ENCODE measurements around the gene GRHPR. TPM values are rescaled to one million over a fixed set of nuclear protein-coding genes. Genes with fewer than 3 reads are reported as not detected.

The GRHPR gene
- total and polyA plus RNA-seq, 2 of the 8 experiments (the other 6 are each of a cell fraction or from before 2014, with no cell fraction given): 97.0 to 201 TPM

DNA sequence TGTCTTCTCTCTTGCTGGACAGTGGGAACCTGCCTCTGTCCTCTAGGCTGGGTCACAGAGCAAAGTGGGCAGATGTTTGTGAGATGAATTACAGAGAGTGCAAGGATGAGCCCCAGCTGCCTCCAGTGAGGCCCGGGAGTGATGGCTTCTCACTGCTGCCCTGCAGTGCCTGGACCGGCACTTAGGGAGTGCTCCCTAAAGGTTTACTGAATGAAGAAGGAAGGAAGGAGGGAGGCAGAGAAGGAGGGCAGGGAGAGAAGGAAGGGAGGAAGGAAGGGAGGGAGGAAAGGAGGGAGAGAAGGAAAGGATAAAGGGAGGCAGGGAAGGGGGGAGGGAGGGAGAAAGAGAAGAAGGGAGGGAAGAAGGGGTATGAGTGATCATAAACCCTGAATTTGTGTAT lies 42.7 kb upstream of the GRHPR start:
- Histone ChIP-seq H2AFZ (ENCODE audit: low read length) (no peak overlapping the region), H3K4me1 (replicated peaks in 1 of 4; ENCODE audit: control insufficient read depth in 3 of 4, insufficient read depth in 4 of 4, low read length in 3 of 4) (no peaks in the 10 kb centered on the region), H3K27me3 (replicated peaks in 1 of 4; ENCODE audit: control insufficient read depth in 3 of 4, extremely low read depth in 1 of 4, insufficient read depth in 3 of 4, low read length in 3 of 4) (no peaks in the 10 kb centered on the region), H2BK5ac (ENCODE audit: low read depth, low read length) (no peak overlapping the region), H3K4me3 (ENCODE audit: extremely low read depth in 1 of 4, insufficient read depth in 2 of 4, low read depth in 3 of 4, low read length in 4 of 4) (no peak overlapping the region), H2AK5ac (ENCODE audit: low read depth, low read length) (no peak overlapping the region), H3K4ac (replicated peaks; ENCODE audit: insufficient read length, low read depth, low read length) (no peak overlapping the region), H2BK120ac (replicated peaks; ENCODE audit: low read depth, low read length) (no peak overlapping the region), H3K18ac (ENCODE audit: extremely low read depth, low read length) (no peak overlapping the region), H4K20me1 (replicated peaks in 1 of 2; ENCODE audit: control insufficient read depth in 1 of 2, insufficient read depth in 2 of 2, low read length in 2 of 2) (no peaks in the 10 kb centered on the region), H2BK15ac (ENCODE audit: low read length) (no peak overlapping the region), H4K91ac (replicated peaks; ENCODE audit: insufficient read length, low read length) (no peak overlapping the region), H3K9me3 (ENCODE audit: insufficient read depth in 2 of 2, low read depth in 1 of 2, low read length in 1 of 2) (no peaks in the 10 kb centered on the region), H3K9ac (replicated peaks in 1 of 4; ENCODE audit: extremely low read depth in 1 of 4, low read depth in 3 of 4, low read length in 3 of 4) (no peak overlapping the region), H3K79me1 (ENCODE audit: low read depth, low read length) (no peaks in the 10 kb centered on the region), H4K8ac (ENCODE audit: extremely low read depth, insufficient read depth, low read length) (no peak overlapping the region), H3K23ac (ENCODE audit: insufficient read length) (no peak overlapping the region), H3K4me2 (ENCODE audit: insufficient read depth in 1 of 2, low read depth in 2 of 2, low read length in 2 of 2) (no peak overlapping the region), H3K56ac (replicated peaks; ENCODE audit: insufficient read length, low read depth, low read length) (no peak overlapping the region), H3K36me3 (ENCODE audit: control insufficient read depth in 2 of 4, insufficient read depth in 4 of 4, low read length in 3 of 4) (no peaks in the 10 kb centered on the region), H3K23me2 (ENCODE audit: low read depth, low read length) (no peaks in the 10 kb centered on the region; the same call in 1 of the 2 replicates), H2BK20ac (ENCODE audit: low read length) (no peak overlapping the region), H3K14ac (ENCODE audit: insufficient read length) (no peak overlapping the region), H3K79me2 (ENCODE audit: control insufficient read depth in 1 of 2, insufficient read depth in 2 of 2, low read length in 2 of 2) (no peaks in the 10 kb centered on the region), H2BK12ac (ENCODE audit: low read depth, low read length) (no peak overlapping the region), H3K27ac (ENCODE audit: low read depth, low read length) (no peak overlapping the region), H4K5ac (ENCODE audit: insufficient read length, low read depth, low read length) (no peak overlapping the region)
- CTCF ChIA-PET (ENCODE audit: partially characterized antibody): interaction anchor here (1.1 kb wide), 1 partner anchor 12 kb away, joined by 3 read pairs; no protein-coding TSS in a partner anchor
- DNase-seq (ENCODE audit: low read depth in 1 of 2, low spot score in 2 of 2): no peak
- WGBS, 2 experiments (ENCODE audit: extremely low coverage in 1 of 2, insufficient coverage in 1 of 2, insufficient read length in 1 of 2, insufficient replicate concordance in 2 of 2, low coverage in 1 of 2, low lambda C conversion rate in 2 of 2, missing lambda C conversion rate in 1 of 2): 81% methylated on average over 2 of the region's 2 CpGs; no CpG with 5 or more reads in 1 of the 2 experiments
- POLR2A ChIA-PET (ENCODE audit: partially characterized antibody): no interaction called here
- no peak for FAIRE-seq
- TF ChIP-seq CEBPB (IDR thresholded peaks at IDR 0.05; ENCODE audit: low read depth, low read length) (no peak), BACH1 (IDR thresholded peaks at IDR 0.05; ENCODE audit: low read length) (no peak), ZNF274 (IDR thresholded peaks at IDR 0.05; ENCODE audit: borderline replicate concordance, extremely low read depth, low read length) (no peak), RXRA (IDR thresholded peaks at IDR 0.05; ENCODE audit: insufficient read depth, low read depth, low read length) (no peak), ATF3 (IDR thresholded peaks at IDR 0.05; ENCODE audit: insufficient read depth, low read depth, low read length) (no peak), CBX5 (IDR thresholded peaks at IDR 0.05; ENCODE audit: low read depth, low read length) (no peak), GTF2F1 (IDR thresholded peaks at IDR 0.05; ENCODE audit: borderline replicate concordance, low read depth, low read length) (no peak), SIRT6 (IDR thresholded peaks at IDR 0.05; ENCODE audit: low read length) (no peak), SIX5 (IDR thresholded peaks at IDR 0.05; ENCODE audit: low read depth, low read length) (no peak), SRF (IDR thresholded peaks at IDR 0.05; ENCODE audit: low read depth, low read length) (no peak), CBX8 (IDR thresholded peaks at IDR 0.05; ENCODE audit: borderline replicate concordance, low read depth, low read length) (no peak), RBBP5 (IDR thresholded peaks at IDR 0.05; ENCODE audit: borderline replicate concordance, low read depth, low read length) (no peak), JUN (IDR thresholded peaks at IDR 0.05; ENCODE audit: low read depth, low read length) (no peak), MAFK (IDR thresholded peaks at IDR 0.05; ENCODE audit: low read depth, low read length) (no peak), BRCA1 (IDR thresholded peaks at IDR 0.05; ENCODE audit: low read depth, low read length) (no peak)

All from H1 (cell line).